GM23338 (cell line): ENCODE measurements around the gene PCSK6.

Source experiments
- CREB1 ChIP-seq: fragments of 250-450 bp; sonication (Bioruptor Pico); IDR thresholded peaks from 2 replicates; pipeline ENCODE4 v1.5.0; 2020; ENCODE audit warnings: low read depth, mild to moderate bottlenecking, moderate library complexity
- CTCF ChIP-seq, 2 experiments: fragments of 200-600 bp in 1 of 2; sonication (generic) in 1 of 2; conservative IDR thresholded peaks; 2 replicates each; pipeline versions ENCODE4 v1.5.1 to v1.6.1; 2016 to 2017; ENCODE audit warnings: antibody characterized with exemption in 2 of 2, low read depth in 2 of 2, mild to moderate bottlenecking in 2 of 2, moderate library complexity in 1 of 2
- ETS1 ChIP-seq: IDR thresholded peaks from 2 replicates; pipeline ENCODE4 v1.6.1; 2016; ENCODE audit warnings: antibody characterized with exemption
- EZH2 ChIP-seq: fragments of 200-600 bp; sonication (generic); IDR thresholded peaks from one replicate; pipeline ENCODE4 v1.8.0; 2017; ENCODE audit warnings: antibody characterized with exemption, mild to moderate bottlenecking, low read depth; ENCODE audit not compliant: unreplicated experiment
- EZH2phosphoT487 ChIP-seq: fragments of 200-600 bp; sonication (generic); IDR thresholded peaks from one replicate; pipeline ENCODE4 v1.8.1; 2018; ENCODE audit warnings: antibody characterized with exemption; ENCODE audit not compliant: unreplicated experiment
- JUNB ChIP-seq: IDR thresholded peaks from one replicate; pipeline ENCODE4 v1.6.1; 2016; ENCODE audit warnings: antibody characterized with exemption; ENCODE audit not compliant: unreplicated experiment
- NANOG ChIP-seq: IDR thresholded peaks from 2 replicates; pipeline ENCODE4 v1.6.1; 2016; ENCODE audit warnings: antibody characterized with exemption, borderline replicate concordance
- POLR2AphosphoS5 ChIP-seq: IDR thresholded peaks from 2 replicates; pipeline ENCODE4 v1.6.1; 2016; ENCODE audit warnings: antibody characterized with exemption, low read depth
- STAT1 ChIP-seq: IDR thresholded peaks from one replicate; pipeline ENCODE4 v1.6.1; 2016; ENCODE audit warnings: antibody characterized with exemption; ENCODE audit not compliant: unreplicated experiment
- ZNF114 ChIP-seq: fragments of 250-450 bp; sonication (Bioruptor Pico); IDR thresholded peaks from 2 replicates; pipeline ENCODE4 v1.5.0; 2020; ENCODE audit warnings: mild to moderate bottlenecking, moderate library complexity
- TF ChIP-seq, protein P1 (sequence below): IDR thresholded peaks from one replicate; pipeline ENCODE4 v1.6.1; 2018; ENCODE audit warnings: antibody characterized with exemption; ENCODE audit not compliant: unreplicated experiment

GRCh38 chr15:101389362-101389761, 100.1 kb downstream of the PCSK6 start:
- TF ChIP-seq, protein P1, sequence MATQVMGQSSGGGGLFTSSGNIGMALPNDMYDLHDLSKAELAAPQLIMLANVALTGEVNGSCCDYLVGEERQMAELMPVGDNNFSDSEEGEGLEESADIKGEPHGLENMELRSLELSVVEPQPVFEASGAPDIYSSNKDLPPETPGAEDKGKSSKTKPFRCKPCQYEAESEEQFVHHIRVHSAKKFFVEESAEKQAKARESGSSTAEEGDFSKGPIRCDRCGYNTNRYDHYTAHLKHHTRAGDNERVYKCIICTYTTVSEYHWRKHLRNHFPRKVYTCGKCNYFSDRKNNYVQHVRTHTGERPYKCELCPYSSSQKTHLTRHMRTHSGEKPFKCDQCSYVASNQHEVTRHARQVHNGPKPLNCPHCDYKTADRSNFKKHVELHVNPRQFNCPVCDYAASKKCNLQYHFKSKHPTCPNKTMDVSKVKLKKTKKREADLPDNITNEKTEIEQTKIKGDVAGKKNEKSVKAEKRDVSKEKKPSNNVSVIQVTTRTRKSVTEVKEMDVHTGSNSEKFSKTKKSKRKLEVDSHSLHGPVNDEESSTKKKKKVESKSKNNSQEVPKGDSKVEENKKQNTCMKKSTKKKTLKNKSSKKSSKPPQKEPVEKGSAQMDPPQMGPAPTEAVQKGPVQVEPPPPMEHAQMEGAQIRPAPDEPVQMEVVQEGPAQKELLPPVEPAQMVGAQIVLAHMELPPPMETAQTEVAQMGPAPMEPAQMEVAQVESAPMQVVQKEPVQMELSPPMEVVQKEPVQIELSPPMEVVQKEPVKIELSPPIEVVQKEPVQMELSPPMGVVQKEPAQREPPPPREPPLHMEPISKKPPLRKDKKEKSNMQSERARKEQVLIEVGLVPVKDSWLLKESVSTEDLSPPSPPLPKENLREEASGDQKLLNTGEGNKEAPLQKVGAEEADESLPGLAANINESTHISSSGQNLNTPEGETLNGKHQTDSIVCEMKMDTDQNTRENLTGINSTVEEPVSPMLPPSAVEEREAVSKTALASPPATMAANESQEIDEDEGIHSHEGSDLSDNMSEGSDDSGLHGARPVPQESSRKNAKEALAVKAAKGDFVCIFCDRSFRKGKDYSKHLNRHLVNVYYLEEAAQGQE, result no peak
- no peak for TF ChIP-seq CTCF (conservative IDR thresholded peaks at IDR 0.05; ENCODE audit: low read depth in 2 of 2)
- TF ChIP-seq EZH2phosphoT487, result no peak
- TF ChIP-seq EZH2, result no peak
- TF ChIP-seq POLR2AphosphoS5, result no peak
- no peak for TF ChIP-seq ETS1
- no peak for TF ChIP-seq CREB1 (CRISPR knock-in tag)
- no peak for TF ChIP-seq STAT1
- TF ChIP-seq NANOG, result no peak
- TF ChIP-seq ZNF114 (CRISPR knock-in tag), result no peak
- TF ChIP-seq JUNB, result no peak
